Measurements from ENCODE around the gene CA7. TPM values are rescaled to one million over a fixed set of nuclear protein-coding genes. Genes with fewer than 3 reads are reported as not detected.
"Not testable (repeated sequence)": the region's sequence is repeated elsewhere in the genome, so short reads cannot be mapped to it uniquely, and the experiment has no call there.

Gene CA7
- polyA plus RNA-seq, 10 donors, result not detected

DNA sequence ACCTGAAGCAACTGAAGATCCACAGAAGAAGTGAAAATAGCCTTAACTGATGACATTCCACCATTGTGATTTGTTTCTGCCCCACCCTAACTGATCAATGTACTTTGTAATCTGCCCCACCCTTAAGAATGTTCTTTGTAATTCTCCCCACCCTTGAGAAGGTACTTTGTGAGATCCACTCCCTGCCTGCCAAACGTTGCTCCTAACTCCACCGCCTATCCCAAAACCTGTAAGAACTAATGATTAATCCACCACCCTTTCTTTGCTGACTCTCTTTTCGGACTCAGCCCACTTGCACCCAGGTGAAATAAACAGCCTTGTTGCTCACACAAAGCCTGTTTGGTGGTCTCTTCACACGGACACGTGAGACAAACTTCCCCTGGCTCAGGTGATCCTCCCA is 52.5 kb downstream of the CA7 start:
- DNase-seq, result not testable (repeated sequence)

DNA sequence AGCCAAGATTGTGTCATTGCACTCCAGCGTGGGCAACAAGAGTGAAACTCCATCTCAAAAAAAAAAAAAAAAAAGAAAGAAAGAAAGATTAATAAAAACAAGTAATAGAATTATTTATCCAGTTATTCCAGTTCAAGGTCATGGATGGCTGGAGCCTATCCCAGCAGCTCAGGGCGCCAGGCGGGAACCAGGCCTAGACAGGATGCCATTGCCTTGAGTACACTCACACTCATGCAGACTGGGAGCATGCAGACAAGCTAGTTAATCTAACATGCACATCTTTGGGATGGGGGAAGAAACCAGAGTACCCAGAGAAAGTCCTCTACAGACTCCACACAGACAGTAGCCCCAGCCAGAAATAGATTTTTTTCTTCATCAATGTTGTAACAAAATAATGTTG is 54.0 kb downstream of the CA7 start:
- no peak for DNase-seq

DNA sequence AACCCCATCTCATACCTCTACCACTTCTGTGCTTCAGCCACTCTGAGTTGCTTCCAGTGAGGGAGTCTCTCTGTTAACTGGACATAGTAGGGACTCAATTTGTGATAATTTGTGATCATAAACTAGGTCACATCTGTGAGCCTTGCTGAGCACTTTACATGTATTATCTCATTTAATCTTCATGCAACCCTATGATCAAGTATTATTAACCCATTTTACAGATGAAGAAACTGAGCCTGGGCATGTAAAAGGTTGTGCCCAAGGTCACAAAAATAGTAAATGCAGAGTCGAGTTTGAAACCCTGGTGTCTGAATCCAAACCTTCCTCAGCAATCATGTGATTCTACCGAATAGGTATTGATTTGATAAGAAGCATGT is 54.7 kb downstream of the CA7 start:
- DNase-seq, result no peak

DNA sequence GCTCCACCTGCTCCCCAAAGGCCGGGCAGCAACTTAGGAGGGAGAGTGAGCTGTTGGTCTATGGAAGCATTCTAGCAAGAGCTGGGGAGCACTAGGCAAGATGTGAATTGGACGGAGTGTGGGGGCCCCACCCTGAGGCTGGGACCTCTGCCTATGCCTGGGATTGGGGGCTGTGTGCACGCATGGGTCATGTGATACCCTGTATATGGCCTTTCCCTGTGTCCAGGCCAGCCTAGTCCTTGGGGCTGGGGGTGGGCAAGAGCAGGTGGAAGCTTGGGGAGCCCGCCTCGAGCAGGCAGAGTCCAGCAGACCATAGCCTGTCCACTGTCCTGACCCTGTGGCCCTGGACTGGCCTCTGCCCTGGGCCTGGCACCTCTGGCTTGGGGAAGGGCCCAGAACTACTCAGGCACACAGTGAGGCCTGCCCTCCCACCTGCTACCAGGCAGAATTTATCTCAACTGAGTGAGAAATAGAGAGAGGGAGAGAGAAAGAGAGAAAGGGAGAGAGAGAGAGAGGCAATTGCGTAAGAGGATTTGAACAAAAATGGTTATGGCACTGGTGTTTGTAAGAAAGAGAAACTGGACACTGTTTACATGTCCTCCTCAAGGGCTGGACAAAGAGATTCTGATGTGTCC is 55.2 kb downstream of the CA7 start:
- DNase-seq, result no peak

DNA sequence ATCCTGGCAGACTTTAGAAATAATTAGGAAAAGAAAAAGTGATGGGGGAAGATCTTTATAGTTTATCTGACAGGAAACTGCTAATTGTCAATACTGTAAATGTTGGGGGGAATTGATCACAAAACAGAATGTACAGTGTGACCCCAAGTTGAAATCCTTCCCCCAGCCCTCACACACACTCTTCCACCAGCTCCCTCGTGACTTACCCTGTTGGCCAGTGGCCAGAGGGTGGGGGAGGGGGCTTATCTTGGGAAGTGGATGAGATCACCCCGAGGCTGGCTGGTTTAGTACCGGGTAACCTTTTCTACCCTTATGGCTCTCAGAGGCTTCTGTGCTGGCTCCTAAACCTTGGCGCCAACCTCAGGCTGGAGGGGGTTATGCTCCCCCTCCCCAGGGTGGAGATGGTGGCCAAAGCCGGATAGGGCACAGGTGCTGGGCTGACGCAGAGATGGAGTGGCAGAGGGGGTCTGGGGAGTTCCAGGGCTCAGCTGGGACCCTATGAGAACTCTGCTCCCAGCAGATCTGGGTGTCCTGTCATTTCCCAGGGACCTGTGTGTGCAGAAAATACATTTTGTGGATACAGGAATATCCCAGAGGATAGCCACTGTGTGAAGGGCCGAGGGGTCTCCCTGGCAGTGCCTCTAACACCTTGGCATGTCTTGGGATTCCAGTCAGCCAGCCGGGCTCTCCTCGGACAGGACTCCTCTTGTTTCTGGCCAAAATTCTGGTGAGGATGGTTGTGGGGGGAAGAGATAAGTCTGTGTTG is 55.9 kb downstream of the CA7 start:
- peak in 2 of 3 donors; percentile 44 to 58 for DNase-seq

DNA sequence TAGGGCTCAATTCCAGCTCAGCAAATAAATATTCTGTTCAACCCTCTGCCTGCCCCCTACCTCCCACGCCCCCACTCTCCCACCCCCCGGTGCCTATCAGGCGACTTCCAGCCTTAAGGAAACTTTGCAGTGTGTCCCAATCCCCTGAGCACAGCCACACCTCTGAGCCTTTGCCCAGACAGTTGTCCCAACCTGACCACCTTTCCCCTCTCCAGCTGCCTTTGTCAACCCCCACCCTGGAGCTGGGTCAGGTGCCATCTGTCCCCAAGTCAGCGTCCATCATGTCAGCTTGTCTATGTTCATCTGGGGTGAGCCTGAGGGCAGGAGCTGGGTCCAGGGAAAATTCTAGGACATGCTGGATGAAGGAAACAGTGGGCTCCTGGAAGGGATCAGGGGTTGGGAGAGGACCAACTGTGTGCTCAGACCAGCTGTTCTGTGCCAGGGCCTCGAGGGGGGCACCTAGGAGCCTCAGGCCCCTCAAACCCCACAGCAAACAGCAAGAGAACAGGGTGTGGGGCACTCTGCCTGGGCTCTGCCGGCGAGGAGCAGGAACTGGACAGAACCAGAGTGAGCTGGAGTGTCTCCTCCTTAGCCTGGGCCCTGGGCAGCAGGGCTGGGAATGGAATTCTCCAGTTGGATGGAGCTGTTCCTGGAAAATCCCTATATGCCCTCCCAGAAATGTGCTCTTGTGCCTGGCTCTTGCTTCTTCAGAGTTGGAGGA is 56.7 kb downstream of the CA7 start:
- peak in 1 of 3 donors; percentile 43 for DNase-seq

DNA sequence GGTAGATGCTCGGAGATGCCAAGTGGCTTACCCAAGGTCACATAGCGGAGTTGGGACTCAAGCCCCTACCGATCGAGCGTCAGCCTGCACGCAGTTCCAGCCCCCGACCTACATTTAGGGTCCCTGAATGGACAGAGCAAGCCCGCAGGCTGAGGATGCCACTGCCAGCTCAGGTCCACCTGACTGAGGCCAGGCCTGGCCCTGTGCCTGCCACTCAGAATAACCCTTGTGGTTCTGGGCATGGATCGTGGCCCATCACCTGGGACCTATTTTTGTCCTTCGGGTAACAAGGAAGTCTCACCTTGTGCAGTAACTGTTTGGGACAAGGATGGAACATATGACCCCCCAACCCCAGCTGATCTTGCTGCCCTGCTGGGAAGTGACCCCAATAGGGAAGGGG is 57.4 kb downstream of the CA7 start:
- DNase-seq, result no peak

DNA sequence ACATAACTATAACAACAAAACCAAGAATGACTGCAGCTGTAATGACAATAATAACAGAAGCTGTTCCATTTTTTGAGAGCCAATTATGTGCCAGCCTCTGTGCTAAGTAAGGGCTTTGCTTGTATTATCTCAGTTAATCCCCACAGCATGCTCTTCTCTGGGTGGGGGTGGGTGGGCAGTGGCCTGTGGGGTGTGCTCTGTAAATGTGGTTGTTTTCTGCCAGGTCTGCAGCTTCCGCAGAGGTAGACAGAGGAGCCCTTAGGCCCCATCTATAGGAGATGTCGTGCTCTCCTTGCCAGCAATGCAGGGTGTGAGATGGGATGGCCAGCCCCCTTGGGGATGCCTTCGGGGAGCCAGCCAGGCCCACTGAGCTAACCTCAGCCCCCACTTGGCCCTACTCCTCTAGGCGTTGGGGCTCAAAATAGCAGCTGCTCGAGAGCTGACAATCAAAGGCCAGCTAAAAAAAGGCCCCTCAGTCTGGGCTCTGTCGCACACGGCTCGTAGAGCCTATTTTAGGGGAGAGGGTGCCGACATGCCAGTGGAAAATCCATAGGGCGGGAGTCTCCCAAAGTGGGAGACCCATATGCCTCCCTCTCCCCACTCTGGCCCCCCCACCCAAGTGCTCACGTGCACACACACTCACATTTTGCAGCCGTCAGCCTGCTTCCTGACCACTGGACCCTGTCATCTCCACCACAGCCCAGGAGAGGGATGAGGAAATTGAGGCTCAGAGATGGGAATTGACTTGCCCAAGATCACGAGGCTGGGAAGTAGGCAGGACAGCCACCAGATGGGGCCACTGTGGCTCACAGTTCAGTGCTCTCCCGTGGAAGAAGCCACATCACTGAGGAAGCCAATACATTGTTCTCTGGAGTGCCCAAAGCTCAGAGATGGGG is 58.7 kb downstream of the CA7 start:
- DNase-seq, result peak in 2 of 3 donors; percentile 23 to 50

Other genes starting within 250 kb of the CA7 start
- 10 to 100 TPM; 48.9 to 73.7 (median 62.4) TPM for gene CMTM3, start 239.7 kb upstream of the CA7 start, polyA plus RNA-seq (ENCODE audit: insufficient read length in 10 of 10)
- gene CMTM4, start 147.7 kb upstream of the CA7 start, polyA plus RNA-seq (ENCODE audit: insufficient read length in 10 of 10), result 10 to 100 TPM in 6 of 10 donors, 1 to 10 TPM in 4; 8.5 to 15.5 (median 10.8) TPM
- 100 to 1,000 TPM in 3 of 10 donors, 10 to 100 TPM in 7; 68.8 to 117 (median 89.5) TPM for gene DYNC1LI2, start 92.8 kb upstream of the CA7 start, polyA plus RNA-seq (ENCODE audit: insufficient read length in 10 of 10)
- gene TERB1, start 42.8 kb upstream of the CA7 start, polyA plus RNA-seq (ENCODE audit: insufficient read length in 10 of 10), result under 1 TPM in 2 of 10 donors, not detected in 8; 0.13 to 0.41 TPM
- 10 to 100 TPM; 36.1 to 56.3 (median 44.6) TPM for gene NAE1, start 13.4 kb upstream of the CA7 start, polyA plus RNA-seq (ENCODE audit: insufficient read length in 10 of 10)
- gene PDP2, start 36.1 kb downstream of the CA7 start, polyA plus RNA-seq (ENCODE audit: insufficient read length in 10 of 10), result 1 to 10 TPM; 2.1 to 3.8 (median 2.9) TPM
- under 1 TPM in 5 of 10 donors, not detected in 5; 0.07 to 0.31 (median 0.13) TPM for gene CDH16, start 74.5 kb downstream of the CA7 start, polyA plus RNA-seq (ENCODE audit: insufficient read length in 10 of 10)
- 10 to 100 TPM in 1 of 10 donors, 1 to 10 TPM in 9; 2.6 to 13.1 (median 4.7) TPM for gene RRAD, start 81.1 kb downstream of the CA7 start, polyA plus RNA-seq (ENCODE audit: insufficient read length in 10 of 10)
- 10 to 100 TPM; 71.1 to 99.3 (median 82.0) TPM for gene CIAO2B, start 90.0 kb downstream of the CA7 start, polyA plus RNA-seq (ENCODE audit: insufficient read length in 10 of 10)
- 10 to 100 TPM; 22.3 to 28.6 (median 26.0) TPM for gene CES2, start 91.1 kb downstream of the CA7 start, polyA plus RNA-seq (ENCODE audit: insufficient read length in 10 of 10)
- gene CES3, start 116.9 kb downstream of the CA7 start, polyA plus RNA-seq (ENCODE audit: insufficient read length in 10 of 10), result under 1 TPM; 0.13 to 0.42 (median 0.30) TPM
- 1 to 10 TPM; 1.5 to 7.0 (median 2.9) TPM for gene CES4A, start 144.2 kb downstream of the CA7 start, polyA plus RNA-seq (ENCODE audit: insufficient read length in 10 of 10)
- gene CBFB, start 184.7 kb downstream of the CA7 start, polyA plus RNA-seq (ENCODE audit: insufficient read length in 10 of 10), result 10 to 100 TPM; 36.8 to 59.8 (median 40.7) TPM

All from muscle of back (tissue), 11 donors.